ENCODE measurements around the gene UGCG.

GRCh38 chr9:111896942-111897600 lies 457 bp downstream of the UGCG start:
- TF ChIP-seq NRF1 (conservative IDR thresholded peaks at IDR 0.05; ENCODE audit: low read depth, low read length), result no peak
- TF ChIP-seq, protein P1, sequence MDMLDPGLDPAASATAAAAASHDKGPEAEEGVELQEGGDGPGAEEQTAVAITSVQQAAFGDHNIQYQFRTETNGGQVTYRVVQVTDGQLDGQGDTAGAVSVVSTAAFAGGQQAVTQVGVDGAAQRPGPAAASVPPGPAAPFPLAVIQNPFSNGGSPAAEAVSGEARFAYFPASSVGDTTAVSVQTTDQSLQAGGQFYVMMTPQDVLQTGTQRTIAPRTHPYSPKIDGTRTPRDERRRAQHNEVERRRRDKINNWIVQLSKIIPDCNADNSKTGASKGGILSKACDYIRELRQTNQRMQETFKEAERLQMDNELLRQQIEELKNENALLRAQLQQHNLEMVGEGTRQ (IDR thresholded peaks at IDR 0.05; ENCODE audit: borderline replicate concordance, low read depth, low read length), result no peak
- no peak for TF ChIP-seq SIX5 (IDR thresholded peaks at IDR 0.05; ENCODE audit: low read depth, low read length, severe bottlenecking)
- TF ChIP-seq CBX3 (IDR thresholded peaks at IDR 0.05; ENCODE audit: borderline replicate concordance, low read depth), result no peak

Data from GM12878 (cell line).